Measurements from ENCODE around the gene PCNX1.
"Not testable (repeated sequence)": the region's sequence is repeated elsewhere in the genome, so short reads cannot be mapped to it uniquely, and the experiment has no call there.

Gene PCNX1

GRCh38 chr14:71012888-71013287 lies 105.6 kb downstream of the PCNX1 start:
- TF ChIP-seq, protein P1, sequence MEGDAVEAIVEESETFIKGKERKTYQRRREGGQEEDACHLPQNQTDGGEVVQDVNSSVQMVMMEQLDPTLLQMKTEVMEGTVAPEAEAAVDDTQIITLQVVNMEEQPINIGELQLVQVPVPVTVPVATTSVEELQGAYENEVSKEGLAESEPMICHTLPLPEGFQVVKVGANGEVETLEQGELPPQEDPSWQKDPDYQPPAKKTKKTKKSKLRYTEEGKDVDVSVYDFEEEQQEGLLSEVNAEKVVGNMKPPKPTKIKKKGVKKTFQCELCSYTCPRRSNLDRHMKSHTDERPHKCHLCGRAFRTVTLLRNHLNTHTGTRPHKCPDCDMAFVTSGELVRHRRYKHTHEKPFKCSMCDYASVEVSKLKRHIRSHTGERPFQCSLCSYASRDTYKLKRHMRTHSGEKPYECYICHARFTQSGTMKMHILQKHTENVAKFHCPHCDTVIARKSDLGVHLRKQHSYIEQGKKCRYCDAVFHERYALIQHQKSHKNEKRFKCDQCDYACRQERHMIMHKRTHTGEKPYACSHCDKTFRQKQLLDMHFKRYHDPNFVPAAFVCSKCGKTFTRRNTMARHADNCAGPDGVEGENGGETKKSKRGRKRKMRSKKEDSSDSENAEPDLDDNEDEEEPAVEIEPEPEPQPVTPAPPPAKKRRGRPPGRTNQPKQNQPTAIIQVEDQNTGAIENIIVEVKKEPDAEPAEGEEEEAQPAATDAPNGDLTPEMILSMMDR (IDR thresholded peaks at IDR 0.05): no peak
- H3K27ac ChIP-seq: no peak overlapping the region
- H3K4me3 ChIP-seq: no peak overlapping the region
- DNase-seq (ENCODE audit: low spot score): no peak

GRCh38 chr14:71013551-71014192 lies 106.4 kb downstream of the PCNX1 start:
- Histone ChIP-seq H3K4me3 (no peak overlapping the region), H3K27ac (no peak overlapping the region)
- no peak for DNase-seq (ENCODE audit: low spot score)
- TF ChIP-seq, protein P1 (IDR thresholded peaks at IDR 0.05): no peak

DNA sequence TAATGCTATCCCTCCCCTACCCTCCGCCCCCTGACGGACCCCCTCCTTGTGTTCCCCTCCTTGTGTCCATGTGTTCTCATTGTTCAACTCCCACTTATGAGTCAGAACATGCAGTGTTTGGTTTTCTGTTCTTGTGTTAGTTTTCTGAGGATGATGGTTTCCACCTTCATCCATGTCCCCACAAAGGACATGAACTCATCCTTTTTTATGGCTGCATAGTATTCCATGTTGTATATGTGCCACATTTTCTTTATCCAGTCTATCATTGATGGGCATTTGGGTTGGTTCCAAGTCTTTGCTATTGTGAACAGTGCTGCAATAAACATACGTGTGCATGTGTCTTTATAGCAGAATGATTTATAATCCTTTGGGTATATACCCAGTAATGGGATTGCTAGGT lies 112.7 kb downstream of the PCNX1 start:
- H3K27ac ChIP-seq; DNase-seq (ENCODE audit: low spot score); H3K4me3 ChIP-seq: not testable (repeated sequence)

GRCh38 chr14:71021347-71022011 lies 114.2 kb downstream of the PCNX1 start:
- DNase-seq (ENCODE audit: low spot score): no peak
- H3K4me3 ChIP-seq: no peak overlapping the region
- no peak overlapping the region for H3K27ac ChIP-seq
- TF ChIP-seq, protein P1 (IDR thresholded peaks at IDR 0.05): no peak

- TF ChIP-seq, protein P1 (IDR thresholded peaks at IDR 0.05): no peak
- Histone ChIP-seq H3K27ac (no peak overlapping the region), H3K4me3 (no peak overlapping the region)
- DNase-seq (ENCODE audit: low spot score): no peak
These were observed 115.0 kb downstream of the PCNX1 start for GRCh38 chr14:71022012-71022869.

DNA sequence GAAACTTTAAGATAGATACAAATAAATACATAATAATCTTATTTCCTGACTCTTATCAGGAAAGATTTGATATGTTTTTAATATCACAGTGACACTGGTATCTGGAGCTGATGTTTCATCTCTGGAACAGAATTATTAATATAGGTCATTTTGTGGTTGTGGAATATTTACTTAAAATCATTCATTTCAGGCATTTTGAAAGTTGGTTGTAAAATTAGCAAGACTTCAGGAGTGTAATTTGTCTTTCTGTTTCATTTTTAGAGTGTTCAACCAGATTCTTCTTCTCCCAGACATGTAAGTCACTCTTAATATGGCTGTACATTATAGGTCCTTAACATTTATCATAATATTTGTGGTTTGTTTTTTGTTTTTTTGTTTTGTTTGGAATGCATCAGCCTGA lies 115.7 kb downstream of the PCNX1 start:
- no peak overlapping the region for H3K27ac ChIP-seq
- H3K4me3 ChIP-seq: no peak overlapping the region
- DNase-seq (ENCODE audit: low spot score): no peak
- TF ChIP-seq, protein P1 (IDR thresholded peaks at IDR 0.05): no peak

DNA sequence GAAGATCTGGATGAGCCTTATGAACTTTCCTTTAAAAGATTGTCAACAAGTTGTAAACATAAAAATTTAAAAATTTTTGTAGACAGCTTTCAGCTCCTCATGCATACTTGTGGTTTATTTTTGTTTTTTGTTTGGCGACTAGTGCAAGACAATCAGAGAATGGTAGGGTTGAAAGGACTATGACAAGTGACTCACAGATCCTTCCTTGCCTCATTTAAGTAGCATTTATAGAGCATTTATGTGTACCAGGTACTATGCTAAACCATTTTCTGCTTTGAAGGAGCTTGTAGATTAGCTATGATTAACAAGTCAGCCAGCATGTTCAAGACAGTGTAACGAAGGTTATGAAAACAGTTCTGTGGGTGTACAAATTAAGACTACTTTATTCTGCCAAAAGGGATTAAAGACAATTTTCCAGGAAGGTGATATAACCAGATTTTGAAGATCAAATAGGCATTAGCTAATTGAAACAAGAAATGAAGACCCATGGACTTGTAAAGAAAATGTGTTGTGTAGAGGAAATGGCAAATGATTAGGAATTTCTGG lies 122.0 kb downstream of the PCNX1 start:
- H3K4me3 ChIP-seq: no peak overlapping the region
- TF ChIP-seq, protein P1 (IDR thresholded peaks at IDR 0.05): no peak
- no peak overlapping the region for H3K27ac ChIP-seq
- no peak for DNase-seq (ENCODE audit: low spot score)
